Measurements from ENCODE around the gene NUP54. TPM values are rescaled to one million over a fixed set of nuclear protein-coding genes. Genes with fewer than 3 reads are reported as not detected.

Gene NUP54
- total and polyA plus RNA-seq, 9 of the 15 experiments (the other 6 are each of a cell fraction or from before 2014, with no cell fraction given), result 29.6 to 115 (median 67.7) TPM

DNA sequence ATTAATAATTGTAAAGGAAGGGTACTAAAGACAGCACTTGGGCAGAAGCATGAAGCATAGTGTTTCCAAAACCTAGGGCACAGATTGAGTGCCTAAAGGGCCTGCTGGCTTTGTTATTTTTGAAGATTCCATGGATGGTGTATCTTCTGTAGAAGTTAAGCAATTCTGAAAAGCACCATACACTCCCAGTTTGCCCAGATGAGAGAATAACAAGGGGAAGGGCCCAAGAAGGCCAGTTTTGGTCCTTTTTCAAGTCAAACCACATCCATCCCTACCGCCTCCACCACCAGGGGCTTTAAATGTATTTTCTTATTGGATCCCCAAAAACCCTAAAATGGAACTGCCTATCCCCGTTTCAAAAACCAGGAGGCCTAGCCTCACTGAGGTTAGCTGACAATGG lies 48.2 kb upstream of the NUP54 start:
- Histone ChIP-seq H3K79me2 (ENCODE audit: control insufficient read depth, insufficient read depth, low read length) (no peaks in the 10 kb centered on the region), H3K27me3 (ENCODE audit: control insufficient read depth in 2 of 2, insufficient read depth in 2 of 2, low read length in 2 of 2) (no peaks in the 10 kb centered on the region), H3K4me1 (replicated peaks in 1 of 2; ENCODE audit: control insufficient read depth in 2 of 2, insufficient read depth in 2 of 2, low read length in 2 of 2) (peaks cover 4 to 21% of the 10 kb centered on the region in 2 experiments; a peak in 4 of 5 replicates), H4K20me1 (replicated peaks; ENCODE audit: control insufficient read depth, insufficient read depth, low read length) (no peaks in the 10 kb centered on the region), H3K9me1 (ENCODE audit: control insufficient read depth, insufficient read depth, low read length) (no peaks in the 10 kb centered on the region), H3K36me3 (ENCODE audit: control insufficient read depth, insufficient read depth, low read length) (peaks cover 4% of the 10 kb centered on the region; the same call in 1 of the 3 replicates), H3K27ac (ENCODE audit: extremely low read depth, low read depth, low read length) (no peak overlapping the region), H3K9me3 (replicated peaks; ENCODE audit: control insufficient read depth, insufficient read depth, low read depth, low read length) (no peaks in the 10 kb centered on the region; the same call in 1 of the 2 replicates), H2AFZ (ENCODE audit: low read depth, low read length) (no peak overlapping the region), H3K4me2 (ENCODE audit: insufficient read depth, low read length) (no peak overlapping the region), H3K4me3 (no peak overlapping the region), H3K9ac (ENCODE audit: insufficient read depth in 1 of 2, low read depth in 2 of 2, low read length in 2 of 2) (no peak overlapping the region)
- ChIA-PET POLR2A (no interaction called here), CTCF (ENCODE audit: low intra/inter-chr PET ratio) (no interaction called here)
- WGBS (ENCODE audit: insufficient coverage, low coverage, missing lambda C conversion rate), result 72% methylated on average over 2 of the region's 2 CpGs
- no TSS peak for BruUV-seq (replicated peaks)
- intact Hi-C loops (cut with micrococcal nuclease), result no loop called here
- TF ChIP-seq HOXB6 (CRISPR knock-in tag; IDR thresholded peaks at IDR 0.05; ENCODE audit: borderline replicate concordance) (no peak), CBX1 (IDR thresholded peaks at IDR 0.05; ENCODE audit: low read depth) (no peak), ZC3H11A (IDR thresholded peaks at IDR 0.05; ENCODE audit: low read depth, low read length) (no peak), ZNF347 (CRISPR knock-in tag; IDR thresholded peaks at IDR 0.05; ENCODE audit: low read depth) (no peak), SIN3B (IDR thresholded peaks at IDR 0.05; ENCODE audit: low read depth) (no peak)
- TF ChIP-seq, protein P1, sequence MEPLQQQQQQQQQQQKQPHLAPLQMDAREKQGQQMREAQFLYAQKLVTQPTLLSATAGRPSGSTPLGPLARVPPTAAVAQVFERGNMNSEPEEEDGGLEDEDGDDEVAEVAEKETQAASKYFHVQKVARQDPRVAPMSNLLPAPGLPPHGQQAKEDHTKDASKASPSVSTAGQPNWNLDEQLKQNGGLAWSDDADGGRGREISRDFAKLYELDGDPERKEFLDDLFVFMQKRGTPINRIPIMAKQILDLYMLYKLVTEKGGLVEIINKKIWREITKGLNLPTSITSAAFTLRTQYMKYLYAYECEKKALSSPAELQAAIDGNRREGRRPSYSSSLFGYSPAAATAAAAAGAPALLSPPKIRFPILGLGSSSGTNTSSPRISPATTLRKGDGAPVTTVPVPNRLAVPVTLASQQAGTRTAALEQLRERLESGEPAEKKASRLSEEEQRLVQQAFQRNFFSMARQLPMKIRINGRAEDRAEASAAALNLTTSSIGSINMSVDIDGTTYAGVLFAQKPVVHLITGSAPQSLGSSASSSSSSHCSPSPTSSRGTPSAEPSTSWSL (CRISPR knock-in tag; IDR thresholded peaks at IDR 0.05; ENCODE audit: borderline replicate concordance), result no peak
- TF ChIP-seq, protein P2, sequence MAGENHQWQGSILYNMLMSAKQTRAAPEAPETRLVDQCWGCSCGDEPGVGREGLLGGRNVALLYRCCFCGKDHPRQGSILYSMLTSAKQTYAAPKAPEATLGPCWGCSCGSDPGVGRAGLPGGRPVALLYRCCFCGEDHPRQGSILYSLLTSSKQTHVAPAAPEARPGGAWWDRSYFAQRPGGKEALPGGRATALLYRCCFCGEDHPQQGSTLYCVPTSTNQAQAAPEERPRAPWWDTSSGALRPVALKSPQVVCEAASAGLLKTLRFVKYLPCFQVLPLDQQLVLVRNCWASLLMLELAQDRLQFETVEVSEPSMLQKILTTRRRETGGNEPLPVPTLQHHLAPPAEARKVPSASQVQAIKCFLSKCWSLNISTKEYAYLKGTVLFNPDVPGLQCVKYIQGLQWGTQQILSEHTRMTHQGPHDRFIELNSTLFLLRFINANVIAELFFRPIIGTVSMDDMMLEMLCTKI (IDR thresholded peaks at IDR 0.05; ENCODE audit: partially characterized antibody), result no peak
- in situ Hi-C loops (cut with MboI), result no loop called here
- DNase-seq (ENCODE audit: extremely low read depth in 1 of 4, low spot score in 3 of 4) (no peak), FAIRE-seq (no peak), ATAC-seq (no peak)

Data from K562 (cell line).